ENCODE measurements around the gene NOL4.
"Not testable (repeated sequence)": the region's sequence is repeated elsewhere in the genome, so short reads cannot be mapped to it uniquely, and the experiment has no call there.

The NOL4 gene

DNA sequence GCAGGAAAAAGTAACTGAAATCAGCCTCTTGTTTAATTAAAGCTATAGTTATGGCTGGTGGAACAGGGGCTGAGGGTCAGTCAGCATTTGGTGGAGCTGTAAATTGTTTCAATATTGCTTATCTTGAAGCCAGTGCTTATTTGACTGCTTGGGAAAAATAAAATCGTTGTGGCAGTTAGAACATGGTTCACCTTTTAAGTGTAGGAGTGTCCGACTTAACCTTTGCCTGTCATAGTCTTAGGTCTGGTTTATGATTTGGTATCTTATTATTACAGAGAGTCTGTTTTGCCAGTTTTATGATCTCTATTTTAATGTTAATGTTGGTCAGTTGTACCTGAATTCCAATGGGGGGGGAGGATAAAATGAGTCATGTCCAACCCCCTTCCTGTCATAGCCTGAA, 27.2 kb upstream of the NOL4 start:
- WGBS (ENCODE audit: extremely low coverage, insufficient coverage, insufficient read length) = no CpG with 5 or more reads among the region's 2 CpGs
- Histone ChIP-seq H3K4me2 (ENCODE audit: low read length) (no peak overlapping the region), H2AK5ac (ENCODE audit: low read length) (no peak overlapping the region), H2BK12ac (ENCODE audit: low read length) (no peak overlapping the region), H4K91ac (ENCODE audit: low read depth, low read length) (no peak overlapping the region), H3K27ac (ENCODE audit: low read depth, low read length) (no peak overlapping the region), H3K9me3 (ENCODE audit: insufficient read depth, low read depth, low read length) (peaks cover 2% of the 10 kb centered on the region), H4K8ac (ENCODE audit: low read depth, low read length) (no peak overlapping the region), H3K9ac (ENCODE audit: low read length) (no peak overlapping the region), H3K36me3 (ENCODE audit: control insufficient read depth in 1 of 2, insufficient read depth in 2 of 2, low read length in 2 of 2) (no peaks in the 10 kb centered on the region), H4K12ac (ENCODE audit: low read depth, low read length) (no peak overlapping the region), H2BK5ac (ENCODE audit: low read depth, low read length, poor library complexity) (no peak overlapping the region), H3K4me1 (ENCODE audit: control insufficient read depth in 1 of 2, insufficient read depth in 2 of 2, low read length in 2 of 2) (no peaks in the 10 kb centered on the region), H2BK120ac (ENCODE audit: insufficient read depth, low read length, poor library complexity) (no peak overlapping the region), H3K4ac (ENCODE audit: low read depth, low read length) (no peak overlapping the region), H3K79me2 (ENCODE audit: control insufficient read depth, insufficient read depth, low read length, poor library complexity) (no peaks in the 10 kb centered on the region), H3K79me1 (ENCODE audit: low read length) (no peaks in the 10 kb centered on the region), H3K18ac (ENCODE audit: low read length) (no peak overlapping the region), H3K4me3 (ENCODE audit: low read depth, low read length) (no peak overlapping the region), H3K23ac (ENCODE audit: low read length) (no peak overlapping the region), H3K27me3 (ENCODE audit: insufficient read depth, low read length) (no peaks in the 10 kb centered on the region), H3K14ac (ENCODE audit: low read length) (no peak overlapping the region), H2AFZ (ENCODE audit: insufficient read depth, low read length, poor library complexity) (no peak overlapping the region)
- DNase-seq = no peak

DNA sequence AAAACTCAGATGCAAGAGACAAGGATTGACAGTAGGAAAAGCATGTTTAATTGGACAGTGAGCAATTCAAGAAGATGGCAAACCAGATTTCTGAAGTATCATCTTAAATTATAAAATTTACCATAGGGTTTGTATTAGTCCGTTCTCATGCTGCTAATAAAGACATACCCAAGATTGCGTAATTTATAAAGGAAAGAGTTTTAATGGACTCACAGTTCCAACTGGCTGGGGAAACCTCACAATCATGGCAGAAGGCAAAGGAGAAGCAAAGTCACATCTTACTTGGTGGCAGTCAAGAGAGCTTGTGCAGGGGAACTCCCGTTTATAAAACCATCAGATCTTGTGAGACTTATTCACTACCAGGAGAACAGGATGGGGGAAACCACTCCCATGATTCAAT, 24.0 kb upstream of the NOL4 start:
- no peak overlapping the region for H3K9ac ChIP-seq (ENCODE audit: low read length)
- H2BK12ac ChIP-seq (ENCODE audit: low read length) = no peak overlapping the region
- H3K79me2 ChIP-seq (ENCODE audit: control insufficient read depth, insufficient read depth, low read length, poor library complexity) = no peaks in the 10 kb centered on the region
- no peak overlapping the region for H3K18ac ChIP-seq (ENCODE audit: low read length)
- H3K36me3 ChIP-seq (ENCODE audit: control insufficient read depth in 1 of 2, insufficient read depth in 2 of 2, low read length in 2 of 2) = no peaks in the 10 kb centered on the region
- no peak overlapping the region for H3K4me3 ChIP-seq (ENCODE audit: low read depth, low read length)
- no peak overlapping the region for H2AFZ ChIP-seq (ENCODE audit: insufficient read depth, low read length, poor library complexity)
- H2AK5ac ChIP-seq (ENCODE audit: low read length) = no peak overlapping the region
- no peak overlapping the region for H4K12ac ChIP-seq (ENCODE audit: low read depth, low read length)
- no peak overlapping the region for H3K27ac ChIP-seq (ENCODE audit: low read depth, low read length)
- no peak for DNase-seq
- no peaks in the 10 kb centered on the region for H3K79me1 ChIP-seq (ENCODE audit: low read length)
- no peak overlapping the region for H3K4ac ChIP-seq (ENCODE audit: low read depth, low read length)
- no peak overlapping the region for H4K8ac ChIP-seq (ENCODE audit: low read depth, low read length)
- no peak overlapping the region for H2BK120ac ChIP-seq (ENCODE audit: insufficient read depth, low read length, poor library complexity)
- no peak overlapping the region for H3K14ac ChIP-seq (ENCODE audit: low read length)
- H3K23ac ChIP-seq (ENCODE audit: low read length) = no peak overlapping the region
- H3K4me1 ChIP-seq (ENCODE audit: control insufficient read depth in 1 of 2, insufficient read depth in 2 of 2, low read length in 2 of 2) = no peaks in the 10 kb centered on the region
- no peak overlapping the region for H3K4me2 ChIP-seq (ENCODE audit: low read length)
- H3K9me3 ChIP-seq (ENCODE audit: insufficient read depth, low read depth, low read length) = peaks cover 4% of the 10 kb centered on the region
- WGBS (ENCODE audit: extremely low coverage, insufficient coverage, insufficient read length) = no CpG with 5 or more reads among the region's 3 CpGs
- H3K27me3 ChIP-seq (ENCODE audit: insufficient read depth, low read length) = no peaks in the 10 kb centered on the region
- no peak overlapping the region for H2BK5ac ChIP-seq (ENCODE audit: low read depth, low read length, poor library complexity)
- no peak overlapping the region for H4K91ac ChIP-seq (ENCODE audit: low read depth, low read length)

GRCh38 chr18:34242739-34243138, 18.0 kb upstream of the NOL4 start:
- H3K14ac ChIP-seq (ENCODE audit: low read length) = no peak overlapping the region
- H3K27ac ChIP-seq (ENCODE audit: low read depth, low read length) = no peak overlapping the region
- H3K79me1 ChIP-seq (ENCODE audit: low read length) = no peaks in the 10 kb centered on the region
- H3K4ac ChIP-seq (ENCODE audit: low read depth, low read length) = no peak overlapping the region
- H2BK120ac ChIP-seq (ENCODE audit: insufficient read depth, low read length, poor library complexity) = no peak overlapping the region
- no peak overlapping the region for H3K9ac ChIP-seq (ENCODE audit: low read length)
- H3K4me2 ChIP-seq (ENCODE audit: low read length) = no peak overlapping the region
- no peaks in the 10 kb centered on the region for H3K4me1 ChIP-seq (ENCODE audit: control insufficient read depth in 1 of 2, insufficient read depth in 2 of 2, low read length in 2 of 2)
- H4K12ac ChIP-seq (ENCODE audit: low read depth, low read length) = no peak overlapping the region
- H3K79me2 ChIP-seq (ENCODE audit: control insufficient read depth, insufficient read depth, low read length, poor library complexity) = no peaks in the 10 kb centered on the region
- no peak overlapping the region for H2BK5ac ChIP-seq (ENCODE audit: low read depth, low read length, poor library complexity)
- H2BK12ac ChIP-seq (ENCODE audit: low read length) = no peak overlapping the region
- no peaks in the 10 kb centered on the region for H3K27me3 ChIP-seq (ENCODE audit: insufficient read depth, low read length)
- no peak for DNase-seq
- no peaks in the 10 kb centered on the region for H3K36me3 ChIP-seq (ENCODE audit: control insufficient read depth in 1 of 2, insufficient read depth in 2 of 2, low read length in 2 of 2)
- H2AK5ac ChIP-seq (ENCODE audit: low read length) = no peak overlapping the region
- no peak overlapping the region for H4K91ac ChIP-seq (ENCODE audit: low read depth, low read length)
- no peak overlapping the region for H3K23ac ChIP-seq (ENCODE audit: low read length)
- H4K8ac ChIP-seq (ENCODE audit: low read depth, low read length) = no peak overlapping the region
- peaks cover 2% of the 10 kb centered on the region for H3K9me3 ChIP-seq (ENCODE audit: insufficient read depth, low read depth, low read length)
- H3K4me3 ChIP-seq (ENCODE audit: low read depth, low read length) = no peak overlapping the region
- WGBS (ENCODE audit: extremely low coverage, insufficient coverage, insufficient read length) = no CpG with 5 or more reads among the region's 2 CpGs
- H3K18ac ChIP-seq (ENCODE audit: low read length) = no peak overlapping the region
- no peak overlapping the region for H2AFZ ChIP-seq (ENCODE audit: insufficient read depth, low read length, poor library complexity)

GRCh38 chr18:34233781-34234388, 9.2 kb upstream of the NOL4 start:
- H3K36me3 ChIP-seq (ENCODE audit: control insufficient read depth in 1 of 2, insufficient read depth in 2 of 2, low read length in 2 of 2); H3K4me3 ChIP-seq (ENCODE audit: low read depth, low read length); H3K27ac ChIP-seq (ENCODE audit: low read depth, low read length); H2BK120ac ChIP-seq (ENCODE audit: insufficient read depth, low read length, poor library complexity); H2AFZ ChIP-seq (ENCODE audit: insufficient read depth, low read length, poor library complexity); H3K79me1 ChIP-seq (ENCODE audit: low read length); H4K8ac ChIP-seq (ENCODE audit: low read depth, low read length); H3K4ac ChIP-seq (ENCODE audit: low read depth, low read length); H3K79me2 ChIP-seq (ENCODE audit: control insufficient read depth, insufficient read depth, low read length, poor library complexity); H4K12ac ChIP-seq (ENCODE audit: low read depth, low read length); H3K27me3 ChIP-seq (ENCODE audit: insufficient read depth, low read length); H2AK5ac ChIP-seq (ENCODE audit: low read length); H3K18ac ChIP-seq (ENCODE audit: low read length); DNase-seq; H3K14ac ChIP-seq (ENCODE audit: low read length); H4K91ac ChIP-seq (ENCODE audit: low read depth, low read length); H3K9me3 ChIP-seq (ENCODE audit: insufficient read depth, low read depth, low read length); H2BK12ac ChIP-seq (ENCODE audit: low read length); H3K9ac ChIP-seq (ENCODE audit: low read length); H3K4me2 ChIP-seq (ENCODE audit: low read length); H3K23ac ChIP-seq (ENCODE audit: low read length); H2BK5ac ChIP-seq (ENCODE audit: low read depth, low read length, poor library complexity); H3K4me1 ChIP-seq (ENCODE audit: control insufficient read depth in 1 of 2, insufficient read depth in 2 of 2, low read length in 2 of 2): not testable (repeated sequence)
- WGBS (ENCODE audit: extremely low coverage, insufficient coverage, insufficient read length) = no CpG with 5 or more reads among the region's 39 CpGs
